Trophoblast cell (in vitro differentiated cells and primary cell): Measurements from ENCODE around the gene LRFN2.

Experiments
- DNase-seq, 2 donors: peaks; one replicate each; pipeline ENCODE4 v3.0.0-alpha.2; 2016
- H2AFZ ChIP-seq: 2 replicates; pipeline ENCODE4 v1.6.1; 2013; ENCODE audit warnings: low read length, moderate library complexity, mild to moderate bottlenecking; ENCODE audit not compliant: insufficient read depth, poor library complexity
- H2AK5ac ChIP-seq: 2 replicates; pipeline ENCODE4 v1.6.1; 2013; ENCODE audit warnings: mild to moderate bottlenecking, low read length
- H2BK120ac ChIP-seq: 2 replicates; pipeline ENCODE4 v1.6.1; 2013; ENCODE audit warnings: low read length, mild to moderate bottlenecking, moderate library complexity; ENCODE audit not compliant: insufficient read depth, poor library complexity
- H2BK12ac ChIP-seq: 2 replicates; pipeline ENCODE4 v1.6.1; 2013; ENCODE audit warnings: mild to moderate bottlenecking, low read length, moderate library complexity
- H2BK5ac ChIP-seq: 2 replicates; pipeline ENCODE4 v1.6.1; 2013; ENCODE audit warnings: low read length, low read depth, moderate library complexity, mild to moderate bottlenecking; ENCODE audit not compliant: poor library complexity
- H3K14ac ChIP-seq: 2 replicates; pipeline ENCODE4 v1.6.1; 2013; ENCODE audit warnings: mild to moderate bottlenecking, low read length
- H3K18ac ChIP-seq: 2 replicates; pipeline ENCODE4 v1.6.1; 2013; ENCODE audit warnings: mild to moderate bottlenecking, low read length
- H3K23ac ChIP-seq: 2 replicates; pipeline ENCODE4 v1.6.1; 2013; ENCODE audit warnings: low read length
- H3K27ac ChIP-seq: 2 replicates; pipeline ENCODE4 v1.5.1; 2013; ENCODE audit warnings: low read depth, mild to moderate bottlenecking, inconsistent platforms, low read length, moderate library complexity
- H3K27me3 ChIP-seq: 2 replicates; pipeline ENCODE4 v1.6.1; 2013; ENCODE audit warnings: inconsistent platforms, mild to moderate bottlenecking, low read length, moderate library complexity; ENCODE audit not compliant: insufficient read depth
- H3K36me3 ChIP-seq, 2 experiments: 1 replicate in 1 of 2; 2 replicates in 1 of 2; pipeline ENCODE4 v1.6.1; 2013; ENCODE audit warnings: low read length in 2 of 2, mild to moderate bottlenecking in 2 of 2, moderate library complexity in 1 of 2; ENCODE audit not compliant: insufficient read depth in 2 of 2, control insufficient read depth in 1 of 2
- H3K4ac ChIP-seq: 2 replicates; pipeline ENCODE4 v1.6.1; 2013; ENCODE audit warnings: low read depth, mild to moderate bottlenecking, low read length, moderate library complexity
- H3K4me1 ChIP-seq, 2 experiments: 1 replicate in 1 of 2; 2 replicates in 1 of 2; pipeline ENCODE4 v1.6.1; 2013; ENCODE audit warnings: low read length in 2 of 2, mild to moderate bottlenecking in 2 of 2, moderate library complexity in 1 of 2; ENCODE audit not compliant: insufficient read depth in 2 of 2, control insufficient read depth in 1 of 2
- H3K4me2 ChIP-seq: 2 replicates; pipeline ENCODE4 v1.6.1; 2013; ENCODE audit warnings: inconsistent platforms, mild to moderate bottlenecking, low read length, moderate library complexity
- H3K4me3 ChIP-seq: 2 replicates; pipeline ENCODE4 v1.5.1; 2013; ENCODE audit warnings: mild to moderate bottlenecking, low read depth, low read length, inconsistent platforms
- H3K79me1 ChIP-seq: one replicate; pipeline ENCODE4 v1.6.1; 2013; ENCODE audit warnings: low read length
- H3K79me2 ChIP-seq: 2 replicates; pipeline ENCODE4 v1.6.1; 2013; ENCODE audit warnings: low read length, mild to moderate bottlenecking; ENCODE audit not compliant: control insufficient read depth, insufficient read depth, poor library complexity
- H3K9ac ChIP-seq: 2 replicates; pipeline ENCODE4 v1.6.1; 2013; ENCODE audit warnings: mild to moderate bottlenecking, low read length
- H3K9me3 ChIP-seq: 2 replicates; pipeline ENCODE4 v1.6.1; 2013; ENCODE audit warnings: low read depth, mild to moderate bottlenecking, control low read depth, inconsistent platforms, low read length; ENCODE audit not compliant: insufficient read depth
- H4K12ac ChIP-seq: 2 replicates; pipeline ENCODE4 v1.6.1; 2013; ENCODE audit warnings: low read depth, mild to moderate bottlenecking, low read length, moderate library complexity
- H4K8ac ChIP-seq: 2 replicates; pipeline ENCODE4 v1.6.1; 2013; ENCODE audit warnings: low read depth, mild to moderate bottlenecking, low read length, moderate library complexity
- H4K91ac ChIP-seq: one replicate; pipeline ENCODE4 v1.6.1; 2013; ENCODE audit warnings: low read depth, mild to moderate bottlenecking, low read length, moderate library complexity
- WGBS: extraction: QIAGEN DNeasy Blood & Tissue Kit; methylation state at CpG from one replicate; pipeline ENCODE4 v1.1.7; 2013; ENCODE audit warnings: missing lambda C conversion rate; ENCODE audit not compliant: insufficient read length, insufficient coverage; ENCODE audit errors: extremely low coverage; 5-methylcytosine and 5-hydroxymethylcytosine counted together

LRFN2 gene

DNA sequence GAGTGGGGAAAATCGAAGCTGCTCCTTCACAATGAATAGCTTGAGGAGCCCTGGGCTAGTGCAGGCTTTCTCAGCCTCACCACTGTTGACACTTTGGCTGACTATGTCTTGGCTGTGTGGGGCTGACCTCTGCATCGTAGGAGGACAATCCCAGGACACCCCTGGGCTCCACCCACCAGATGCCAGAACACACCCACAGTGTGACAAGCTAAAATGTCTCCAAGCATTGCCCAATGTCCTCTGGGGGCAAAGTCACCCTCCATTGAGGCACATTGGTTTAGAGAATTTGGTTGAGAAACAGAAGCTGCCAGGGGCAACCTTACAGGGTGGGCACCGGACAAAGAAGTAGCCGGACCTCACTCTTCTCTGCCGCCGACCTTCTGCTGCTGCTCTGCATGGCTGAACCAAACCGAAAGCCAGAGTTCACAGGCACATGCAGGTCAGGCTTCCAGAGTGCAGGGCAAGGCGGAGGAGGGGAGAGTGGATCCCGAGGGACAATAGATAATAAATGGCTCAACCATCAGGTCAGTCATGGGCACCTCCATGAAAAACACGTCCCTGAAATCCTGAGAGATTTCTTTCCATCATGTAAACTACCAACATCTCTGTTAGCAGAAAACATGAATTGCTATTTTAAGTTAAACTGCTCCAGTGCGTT is 189.0 kb downstream of the LRFN2 start:
- no peak overlapping the region for H3K4me2 ChIP-seq
- no peaks in the 10 kb centered on the region for H3K9me3 ChIP-seq

DNA sequence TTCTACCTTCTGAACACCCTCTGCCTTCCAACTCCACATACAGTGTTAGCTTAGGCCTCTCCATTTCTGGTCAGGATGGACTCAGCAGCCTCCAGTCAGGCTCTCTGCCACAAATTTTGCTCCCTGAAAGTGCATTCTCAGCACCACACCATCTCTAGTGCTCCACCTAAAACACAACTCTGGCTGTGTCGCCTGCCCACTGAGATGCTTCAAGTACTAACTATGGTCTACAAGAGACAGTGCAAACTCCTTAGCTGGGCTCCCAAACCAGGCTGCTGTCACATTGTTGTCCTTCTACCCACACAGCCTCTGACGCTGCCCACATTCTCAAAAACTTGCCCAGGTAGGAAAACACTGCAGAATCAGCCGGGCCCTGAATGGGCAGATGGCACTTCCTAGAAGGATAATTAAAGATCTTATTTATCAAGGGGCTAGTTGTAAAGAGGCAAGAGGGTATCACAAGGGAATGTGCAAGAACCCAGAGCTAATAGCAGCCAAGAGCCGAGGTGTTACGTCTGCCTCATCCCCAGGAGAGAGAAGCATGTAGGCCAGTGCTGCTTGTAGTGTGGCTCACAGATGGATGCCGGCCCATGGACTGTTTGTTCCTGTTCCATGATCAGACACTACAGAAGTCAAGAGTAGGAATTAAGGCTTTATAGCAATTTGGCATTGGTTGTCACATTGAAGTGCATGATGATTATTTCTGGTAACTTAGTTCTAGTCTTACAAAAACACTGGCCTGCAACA is 189.7 kb downstream of the LRFN2 start:
- no CpG with 5 or more reads among the region's 6 CpGs for WGBS
- Histone ChIP-seq H2BK120ac (no peak overlapping the region), H3K4me1 (peaks cover 9 to 14% of the 10 kb centered on the region in 2 experiments), H3K9ac (no peak overlapping the region), H3K4ac (no peak overlapping the region), H4K12ac (no peak overlapping the region), H2AK5ac (no peak overlapping the region), H3K79me2 (no peaks in the 10 kb centered on the region), H3K36me3 (no peaks in the 10 kb centered on the region), H2BK12ac (peak overlapping the region; percentile 11), H4K91ac (no peak overlapping the region), H3K18ac (no peak overlapping the region), H4K8ac (no peak overlapping the region), H3K14ac (no peak overlapping the region), H3K4me3 (no peak overlapping the region), H3K27me3 (no peaks in the 10 kb centered on the region), H3K27ac (no peak overlapping the region), H3K79me1 (no peaks in the 10 kb centered on the region), H3K23ac (no peak overlapping the region), H2BK5ac (no peak overlapping the region), H2AFZ (no peak overlapping the region), H3K4me2 (no peak overlapping the region), H3K9me3 (peaks cover 1% of the 10 kb centered on the region)
- no peak for DNase-seq

More for the DNA sequence above, 189.0 kb downstream of the LRFN2 start:
- Histone ChIP-seq H3K79me2 (no peaks in the 10 kb centered on the region), H4K91ac (no peak overlapping the region), H2BK120ac (no peak overlapping the region), H4K12ac (no peak overlapping the region), H2AFZ (no peak overlapping the region), H3K18ac (no peak overlapping the region), H3K4me1 (peaks cover 9 to 14% of the 10 kb centered on the region in 2 experiments), H3K23ac (no peak overlapping the region), H3K4ac (no peak overlapping the region), H3K27ac (no peak overlapping the region), H3K4me3 (no peak overlapping the region), H3K27me3 (no peaks in the 10 kb centered on the region), H4K8ac (no peak overlapping the region), H3K9ac (no peak overlapping the region), H2AK5ac (no peak overlapping the region), H2BK12ac (no peak overlapping the region), H3K14ac (no peak overlapping the region), H2BK5ac (no peak overlapping the region), H3K36me3 (no peaks in the 10 kb centered on the region), H3K79me1 (no peaks in the 10 kb centered on the region)
- no CpG with 5 or more reads among the region's 11 CpGs for WGBS
- DNase-seq = no peak

DNA sequence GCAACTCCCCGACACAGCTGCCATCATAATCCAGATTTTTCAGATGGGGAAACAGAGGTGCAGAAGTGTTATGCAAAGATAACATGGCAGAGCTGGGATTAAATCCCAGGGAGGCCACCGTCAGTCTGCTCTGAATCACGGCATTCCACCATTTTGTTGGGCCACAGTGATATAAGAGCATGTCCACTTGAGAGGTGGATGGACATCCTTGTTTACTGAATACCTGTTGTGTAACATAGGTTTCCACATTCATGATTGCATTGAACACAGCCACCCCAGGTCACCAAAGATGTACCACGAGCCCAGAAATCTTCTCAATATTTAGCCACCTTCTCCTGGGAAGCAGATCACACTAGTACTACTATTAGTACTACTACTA is 191.5 kb downstream of the LRFN2 start:
- H3K27ac ChIP-seq = no peak overlapping the region
- WGBS = no CpG with 5 or more reads among the region's 4 CpGs

DNA sequence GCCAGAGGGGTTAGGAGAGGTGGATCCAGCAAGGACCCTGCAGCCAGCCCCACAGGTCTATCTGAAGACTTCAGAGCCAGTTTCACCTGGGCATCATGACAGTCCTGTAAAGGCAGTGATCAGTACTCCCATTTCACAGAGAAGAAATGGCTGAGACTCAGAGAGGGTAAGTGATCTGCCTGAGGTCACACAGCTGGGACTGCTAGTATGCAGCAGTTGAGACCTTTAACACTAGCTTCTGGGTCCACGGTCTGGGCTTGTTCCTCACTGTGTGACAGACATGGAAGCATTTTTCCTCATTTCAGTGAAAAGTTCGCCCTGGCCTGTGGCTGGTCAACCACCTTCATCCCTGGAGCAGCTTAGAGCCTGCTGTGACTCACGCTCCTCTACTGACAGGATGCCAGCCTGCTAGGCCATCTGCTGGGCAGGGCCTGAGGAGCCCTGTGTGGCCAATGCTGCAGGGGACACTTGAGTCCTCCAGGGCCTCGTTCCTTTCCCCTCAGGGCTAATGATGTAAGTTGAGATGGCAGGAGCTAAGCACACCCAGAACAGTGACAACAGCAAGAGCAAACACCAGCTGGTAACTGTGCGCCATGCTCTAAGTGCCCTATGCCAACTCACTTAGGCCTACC is 192.0 kb downstream of the LRFN2 start:
- H3K27ac ChIP-seq = no peak overlapping the region
- H3K23ac ChIP-seq = no peak overlapping the region
- no peak overlapping the region for H4K91ac ChIP-seq
- H3K36me3 ChIP-seq = no peaks in the 10 kb centered on the region
- no peak overlapping the region for H2AK5ac ChIP-seq
- no peak overlapping the region for H2BK12ac ChIP-seq
- no CpG with 5 or more reads among the region's 5 CpGs for WGBS
- H3K18ac ChIP-seq = no peak overlapping the region
- H3K79me2 ChIP-seq = no peaks in the 10 kb centered on the region
- H2AFZ ChIP-seq = no peak overlapping the region
- no peak overlapping the region for H3K4me2 ChIP-seq
- H2BK120ac ChIP-seq = no peak overlapping the region
- peaks cover 9 to 14% of the 10 kb centered on the region in 2 experiments for H3K4me1 ChIP-seq
- no peak overlapping the region for H3K9ac ChIP-seq
- no peaks in the 10 kb centered on the region for H3K79me1 ChIP-seq
- no peak overlapping the region for H3K14ac ChIP-seq
- no peak overlapping the region for H2BK5ac ChIP-seq
- H3K4me3 ChIP-seq = no peak overlapping the region
- peak in 1 of 2 donors; percentile 17 for DNase-seq
- no peak overlapping the region for H4K12ac ChIP-seq
- no peak overlapping the region for H3K4ac ChIP-seq
- no peak overlapping the region for H4K8ac ChIP-seq
- H3K27me3 ChIP-seq = no peaks in the 10 kb centered on the region
- H3K9me3 ChIP-seq = peaks cover 1% of the 10 kb centered on the region

More for the DNA sequence above, 191.5 kb downstream of the LRFN2 start:
- Histone ChIP-seq H3K27me3 (no peaks in the 10 kb centered on the region), H4K91ac (no peak overlapping the region), H4K12ac (no peak overlapping the region), H2AFZ (no peak overlapping the region), H3K79me1 (no peaks in the 10 kb centered on the region), H3K18ac (no peak overlapping the region), H3K4me1 (peaks cover 9 to 14% of the 10 kb centered on the region in 2 experiments), H3K4me2 (no peak overlapping the region), H3K36me3 (no peaks in the 10 kb centered on the region), H2BK5ac (no peak overlapping the region), H2AK5ac (no peak overlapping the region), H3K23ac (no peak overlapping the region), H4K8ac (no peak overlapping the region), H3K79me2 (no peaks in the 10 kb centered on the region), H3K4ac (no peak overlapping the region), H3K14ac (no peak overlapping the region), H2BK12ac (no peak overlapping the region), H3K9ac (no peak overlapping the region), H3K9me3 (peaks cover 1% of the 10 kb centered on the region), H3K4me3 (no peak overlapping the region), H2BK120ac (no peak overlapping the region)
- DNase-seq = no peak
